Measurements from ENCODE around the gene CEBPE.
"Not testable (repeated sequence)": the region's sequence is repeated elsewhere in the genome, so short reads cannot be mapped to it uniquely, and the experiment has no call there.

Gene CEBPE

DNA sequence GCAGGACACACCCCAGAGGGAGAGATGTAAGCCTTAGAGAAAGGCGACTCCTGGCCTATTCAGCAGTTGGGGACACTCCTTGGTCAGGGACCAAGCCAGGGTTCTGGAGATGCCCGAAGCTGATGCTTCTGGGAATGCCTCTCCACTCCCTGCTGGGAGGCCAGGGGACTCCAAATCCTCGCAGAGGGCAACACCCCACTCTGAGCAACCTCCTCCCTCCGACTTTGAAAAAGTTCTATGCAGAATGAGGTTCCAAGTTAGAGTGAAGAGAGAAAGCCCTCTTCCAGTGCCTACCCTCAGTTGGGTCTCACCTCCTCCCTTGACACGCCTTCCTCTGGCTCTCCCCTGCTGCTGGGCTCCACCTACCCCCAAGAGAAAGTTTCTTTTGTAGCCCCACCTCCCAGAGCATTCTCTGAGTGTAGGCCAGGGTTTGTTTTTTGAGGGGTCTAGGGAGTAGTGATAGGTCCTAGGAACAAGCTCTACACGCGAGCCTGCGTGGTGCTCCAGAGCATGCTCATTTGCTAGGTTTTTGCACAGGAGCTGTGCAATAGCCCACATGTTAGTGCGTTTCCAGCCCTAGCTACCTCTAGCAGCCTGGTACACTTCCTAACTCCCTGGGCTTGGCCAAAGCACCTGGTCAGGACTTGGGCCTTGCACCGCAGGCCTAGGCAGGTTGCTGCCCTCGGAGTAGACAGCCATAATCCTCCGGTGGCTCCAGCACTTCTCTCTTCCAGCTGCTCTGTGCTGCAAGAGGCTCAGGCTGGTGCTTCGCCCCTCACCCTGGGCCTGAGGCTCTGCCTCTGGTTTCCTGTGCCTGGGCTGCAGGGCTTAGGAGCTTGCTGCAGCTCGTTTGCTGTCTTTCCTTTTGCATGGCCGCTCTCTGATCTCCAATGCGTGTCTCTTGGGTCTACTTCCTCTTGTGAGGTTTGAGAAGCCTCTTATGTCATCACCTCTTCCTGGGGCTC, 590 bp upstream of the CEBPE start:
- Mint-ChIP-seq H3K4me1 (ENCODE audit: low read depth) (peaks cover 29% of the 10 kb centered on the region), H3K27me3 (ENCODE audit: low read depth) (peaks cover 16% of the 10 kb centered on the region), H3K4me3 (peak overlapping the region; percentile 40), H3K36me3 (ENCODE audit: low read depth) (no peaks in the 10 kb centered on the region), H3K9me3 (no peaks in the 10 kb centered on the region), H3K27ac (peak overlapping the region; percentile 87)

DNA sequence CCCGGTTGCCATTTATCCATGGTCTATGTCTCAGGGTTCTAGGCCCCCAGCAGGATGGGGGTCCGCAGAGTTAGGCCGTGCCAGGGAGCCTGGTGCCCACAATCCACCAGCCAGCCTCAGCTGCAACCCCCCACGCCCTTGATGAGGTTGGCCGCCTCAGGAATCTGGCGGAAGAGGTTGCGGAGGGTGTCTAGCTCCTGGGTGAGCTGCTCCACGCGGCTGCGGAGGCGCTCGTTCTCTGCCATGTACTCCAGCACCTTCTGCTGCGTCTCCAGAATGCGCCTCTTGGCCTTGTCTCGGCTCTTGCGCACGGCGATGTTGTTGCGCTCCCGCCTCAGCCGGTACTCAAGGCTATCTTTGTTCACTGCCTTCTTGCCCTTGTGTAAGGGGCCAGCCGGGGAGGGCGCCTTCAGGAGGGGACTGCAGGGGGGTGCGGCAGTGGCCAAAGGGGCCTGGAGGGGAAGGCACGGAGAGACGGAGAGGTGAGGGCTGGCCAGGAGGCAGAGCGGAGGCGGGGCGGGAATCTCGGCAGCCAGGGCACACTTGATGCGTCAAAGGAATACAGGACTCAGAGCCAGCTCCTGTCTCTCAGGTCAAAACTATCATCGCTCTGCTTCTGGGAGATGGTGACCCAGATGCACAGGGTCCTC, 1.6 kb downstream of the CEBPE start:
- Mint-ChIP-seq H3K27ac (no peak overlapping the region), H3K9me3 (no peaks in the 10 kb centered on the region), H3K4me3 (no peak overlapping the region), H3K27me3 (ENCODE audit: low read depth) (peaks cover 8% of the 10 kb centered on the region), H3K4me1 (ENCODE audit: low read depth) (peaks cover 31% of the 10 kb centered on the region), H3K36me3 (ENCODE audit: low read depth) (no peaks in the 10 kb centered on the region)

DNA sequence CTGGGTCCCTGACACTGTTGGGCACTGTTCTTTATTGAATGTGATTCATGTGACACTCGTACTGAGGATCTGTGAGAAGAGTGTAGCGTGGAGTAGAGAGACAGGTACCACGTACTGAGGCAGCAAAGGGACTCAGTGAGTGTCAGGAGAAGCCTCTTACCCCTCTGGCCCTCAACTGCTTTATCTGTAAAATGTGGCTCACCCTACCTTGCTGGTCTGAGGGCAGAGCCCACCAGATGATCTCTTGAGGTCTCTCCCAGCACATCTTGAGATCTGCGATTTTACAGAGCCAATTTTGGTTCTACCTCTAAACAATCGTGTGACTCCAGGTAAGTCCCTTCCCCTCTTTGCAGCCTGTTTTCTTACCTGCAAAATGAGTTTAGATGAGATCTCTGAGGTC, 3.1 kb downstream of the CEBPE start:
- no peak overlapping the region for H3K27ac Mint-ChIP-seq
- no peak overlapping the region for H3K4me3 Mint-ChIP-seq
- peaks cover 8% of the 10 kb centered on the region for H3K27me3 Mint-ChIP-seq (ENCODE audit: low read depth)
- no peaks in the 10 kb centered on the region for H3K36me3 Mint-ChIP-seq (ENCODE audit: low read depth)
- H3K9me3 Mint-ChIP-seq, result no peaks in the 10 kb centered on the region
- peaks cover 24% of the 10 kb centered on the region for H3K4me1 Mint-ChIP-seq (ENCODE audit: low read depth)

- Mint-ChIP-seq H3K27ac (no peak overlapping the region), H3K36me3 (ENCODE audit: low read depth) (no peaks in the 10 kb centered on the region), H3K4me1 (ENCODE audit: low read depth) (peaks cover 17% of the 10 kb centered on the region)
Measured at GRCh38 chr14:23115039-23115731, 3.9 kb downstream of the CEBPE start.

DNA sequence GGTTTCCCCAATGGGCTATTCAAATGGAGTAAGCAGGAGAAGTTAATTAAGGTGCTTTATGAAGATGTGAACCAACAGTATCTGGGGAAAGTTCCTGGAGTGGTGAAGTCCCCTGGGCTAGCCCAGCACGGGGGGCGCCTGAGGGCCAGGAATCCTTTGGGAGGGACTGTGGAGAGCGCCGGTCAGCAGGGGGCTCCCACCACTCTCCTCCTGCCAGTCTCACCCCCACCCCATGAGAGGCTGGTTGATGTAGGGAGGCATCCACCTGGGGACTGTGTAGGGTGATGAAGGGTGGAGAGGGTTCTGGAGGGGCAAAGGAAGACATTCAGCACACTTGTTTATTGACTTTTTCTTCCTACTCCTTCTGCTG, 4.4 kb downstream of the CEBPE start:
- H3K27me3 Mint-ChIP-seq (ENCODE audit: low read depth), result peaks cover 8% of the 10 kb centered on the region
- no peak overlapping the region for H3K4me3 Mint-ChIP-seq
- peaks cover 13% of the 10 kb centered on the region for H3K4me1 Mint-ChIP-seq (ENCODE audit: low read depth)
- H3K27ac Mint-ChIP-seq, result no peak overlapping the region
- no peaks in the 10 kb centered on the region for H3K36me3 Mint-ChIP-seq (ENCODE audit: low read depth)
- H3K9me3 Mint-ChIP-seq, result no peaks in the 10 kb centered on the region

More at GRCh38 chr14:23115039-23115731, 3.9 kb downstream of the CEBPE start:
- Mint-ChIP-seq H3K9me3 (no peaks in the 10 kb centered on the region), H3K4me3 (no peak overlapping the region), H3K27me3 (ENCODE audit: low read depth) (peaks cover 8% of the 10 kb centered on the region)

- Mint-ChIP-seq H3K27ac (no peak overlapping the region), H3K27me3 (ENCODE audit: low read depth) (peaks cover 8% of the 10 kb centered on the region)
Measured at GRCh38 chr14:23114120-23114458, 5.0 kb downstream of the CEBPE start.

DNA sequence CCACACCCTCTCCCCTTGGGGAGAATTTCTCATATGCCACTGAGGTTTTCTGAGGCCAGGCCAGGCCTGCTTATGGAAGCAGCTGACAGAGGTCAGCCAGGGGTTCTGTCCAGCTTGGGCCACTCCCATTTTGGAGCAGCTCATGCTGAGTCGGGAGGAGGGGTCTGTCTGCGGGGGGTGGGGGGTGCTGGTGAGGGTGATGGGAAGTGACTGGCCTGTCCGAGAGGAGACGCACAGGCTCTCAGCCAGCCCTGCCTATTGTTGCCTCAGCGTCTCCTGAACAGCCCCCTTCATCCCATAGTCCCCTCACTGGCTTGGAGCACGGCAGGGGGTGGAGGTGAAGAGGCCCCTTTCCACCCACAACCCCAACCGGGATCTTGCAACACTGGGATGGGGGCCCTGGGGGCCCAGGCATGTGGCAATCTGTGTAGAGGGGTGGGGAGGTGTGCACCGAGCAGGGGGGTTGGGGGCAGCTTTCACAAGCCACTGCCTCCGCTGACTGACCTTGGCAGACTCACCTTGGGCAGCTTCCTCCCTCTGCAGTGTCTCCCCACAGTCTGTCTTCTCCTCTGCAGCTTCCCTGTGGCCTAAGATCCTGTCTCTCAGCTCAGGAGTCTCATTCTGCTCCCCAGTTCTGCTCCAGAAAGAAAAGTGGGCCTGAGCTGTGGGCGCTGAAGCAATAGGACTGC, 5.5 kb downstream of the CEBPE start:
- Mint-ChIP-seq H3K27ac (no peak overlapping the region), H3K4me1 (ENCODE audit: low read depth) (peaks cover 6% of the 10 kb centered on the region), H3K4me3 (no peak overlapping the region), H3K36me3 (ENCODE audit: low read depth) (no peaks in the 10 kb centered on the region), H3K9me3 (no peaks in the 10 kb centered on the region), H3K27me3 (ENCODE audit: low read depth) (peaks cover 8% of the 10 kb centered on the region)

More at GRCh38 chr14:23114120-23114458, 5.0 kb downstream of the CEBPE start:
- Mint-ChIP-seq H3K36me3 (ENCODE audit: low read depth) (no peaks in the 10 kb centered on the region), H3K9me3 (no peaks in the 10 kb centered on the region), H3K4me3 (no peak overlapping the region), H3K4me1 (ENCODE audit: low read depth) (peaks cover 7% of the 10 kb centered on the region)

GRCh38 chr14:23112359-23113178, 6.5 kb downstream of the CEBPE start:
- H3K4me1 Mint-ChIP-seq (ENCODE audit: low read depth), result peaks cover 6% of the 10 kb centered on the region
- no peaks in the 10 kb centered on the region for H3K36me3 Mint-ChIP-seq (ENCODE audit: low read depth)
- no peak overlapping the region for H3K4me3 Mint-ChIP-seq
- no peaks in the 10 kb centered on the region for H3K9me3 Mint-ChIP-seq
- H3K27ac Mint-ChIP-seq, result no peak overlapping the region
- peaks cover 8% of the 10 kb centered on the region for H3K27me3 Mint-ChIP-seq (ENCODE audit: low read depth)

- Mint-ChIP-seq H3K27me3 (ENCODE audit: low read depth) (peaks cover 8% of the 10 kb centered on the region), H3K9me3 (no peaks in the 10 kb centered on the region), H3K27ac (no peak overlapping the region), H3K4me1 (ENCODE audit: low read depth) (peaks cover 6% of the 10 kb centered on the region), H3K36me3 (ENCODE audit: low read depth) (no peaks in the 10 kb centered on the region), H3K4me3 (no peak overlapping the region)
Measured at GRCh38 chr14:23110579-23111365, 8.3 kb downstream of the CEBPE start.

GRCh38 chr14:23109769-23110168, 9.3 kb downstream of the CEBPE start:
- H3K36me3 Mint-ChIP-seq (ENCODE audit: low read depth), result no peaks in the 10 kb centered on the region
- no peaks in the 10 kb centered on the region for H3K9me3 Mint-ChIP-seq
- no peak overlapping the region for H3K4me3 Mint-ChIP-seq
- peaks cover 4% of the 10 kb centered on the region for H3K27me3 Mint-ChIP-seq (ENCODE audit: low read depth)
- peaks cover 2% of the 10 kb centered on the region for H3K4me1 Mint-ChIP-seq (ENCODE audit: low read depth)
- no peak overlapping the region for H3K27ac Mint-ChIP-seq

GRCh38 chr14:23108169-23108568, 10.9 kb downstream of the CEBPE start:
- not testable (repeated sequence) for H3K27ac Mint-ChIP-seq; H3K4me1 Mint-ChIP-seq (ENCODE audit: low read depth); H3K36me3 Mint-ChIP-seq (ENCODE audit: low read depth); H3K9me3 Mint-ChIP-seq; H3K27me3 Mint-ChIP-seq (ENCODE audit: low read depth); H3K4me3 Mint-ChIP-seq

DNA sequence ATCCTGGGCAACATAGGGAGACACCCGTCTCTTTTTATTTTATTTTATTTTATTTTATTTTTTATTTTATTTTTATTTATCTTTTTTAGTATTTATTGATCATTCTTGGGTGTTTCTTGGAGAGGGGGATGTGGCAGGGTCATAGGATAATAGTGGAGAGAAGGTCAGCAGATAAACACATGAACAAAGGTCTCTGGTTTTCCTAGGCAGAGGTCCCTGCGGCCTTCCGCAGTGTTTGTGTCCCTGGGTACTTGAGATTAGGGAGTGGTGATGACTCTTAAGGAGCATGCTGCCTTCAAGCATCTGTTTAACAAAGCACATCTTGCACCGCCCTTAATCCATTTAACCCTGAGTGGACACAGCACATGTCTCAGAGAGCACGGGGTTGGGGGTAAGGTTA, 11.4 kb downstream of the CEBPE start:
- not testable (repeated sequence) for H3K27ac Mint-ChIP-seq; H3K36me3 Mint-ChIP-seq (ENCODE audit: low read depth); H3K9me3 Mint-ChIP-seq; H3K27me3 Mint-ChIP-seq (ENCODE audit: low read depth); H3K4me1 Mint-ChIP-seq (ENCODE audit: low read depth); H3K4me3 Mint-ChIP-seq

DNA sequence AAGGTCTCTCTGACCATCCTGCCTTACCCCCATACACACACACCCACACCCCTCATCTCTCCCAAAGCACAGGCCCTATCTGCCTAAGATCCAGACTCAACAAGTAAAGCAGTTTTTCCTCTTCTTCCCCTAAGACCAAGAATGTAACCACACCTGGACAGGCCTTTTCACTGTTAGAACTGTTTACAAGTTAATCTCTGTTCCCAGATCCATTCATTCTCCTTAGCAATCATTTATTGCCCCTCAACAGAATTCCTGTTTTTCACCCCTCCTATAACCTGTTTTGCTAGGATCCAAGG, 12.4 kb downstream of the CEBPE start:
- Mint-ChIP-seq H3K27ac (no peak overlapping the region), H3K36me3 (ENCODE audit: low read depth) (no peaks in the 10 kb centered on the region), H3K4me1 (ENCODE audit: low read depth) (no peaks in the 10 kb centered on the region), H3K4me3 (no peak overlapping the region), H3K27me3 (ENCODE audit: low read depth) (no peaks in the 10 kb centered on the region), H3K9me3 (no peaks in the 10 kb centered on the region)

Data from T-helper 1 cell treated with Interleukin-12 subunit alpha and Interleukin-12 subunit beta and Interleukin-4 antibody, amounts not matched to agents 30 μg/mL and 1 μg/mL, for 36 hours (primary cell).